ENCODE data around the gene TRPM2. TPM values are rescaled to one million over a fixed set of nuclear protein-coding genes. Genes with fewer than 3 reads are reported as not detected.

The TRPM2 gene
- total RNA-seq, 3 donors from 2014 or later: 1.5 to 10.3 (median 7.2) TPM

- H3K36me3 ChIP-seq (ENCODE audit: low read depth): no peaks in the 10 kb centered on the region
- no peak overlapping the region for H3K4me3 ChIP-seq
- peak; percentile 24 to 68 (median 54) for DNase-seq
- H3K4me1 ChIP-seq (ENCODE audit: low read depth): no peaks in the 10 kb centered on the region
- TF ChIP-seq CTCF (IDR thresholded peaks at IDR 0.05): no peak
- H3K9me3 ChIP-seq: peaks cover 13% of the 10 kb centered on the region
- peak; percentile 71 for ATAC-seq
- intact Hi-C loops (cut with DNase I, micrococcal nuclease): no loop called here
Observed at GRCh38 chr21:44427241-44428120, 74.1 kb downstream of the TRPM2 start.

- DNase-seq: peak; percentile 79 to 88 (median 87)
- intact Hi-C loops (cut with DNase I, micrococcal nuclease): no loop called here
- peaks cover 13% of the 10 kb centered on the region for H3K9me3 ChIP-seq
- H3K4me1 ChIP-seq (ENCODE audit: low read depth): no peaks in the 10 kb centered on the region
- no peak for TF ChIP-seq CTCF (IDR thresholded peaks at IDR 0.05)
- ATAC-seq: peak; percentile 81
- H3K4me3 ChIP-seq: no peak overlapping the region
- H3K36me3 ChIP-seq (ENCODE audit: low read depth): no peaks in the 10 kb centered on the region
Observed at GRCh38 chr21:44428281-44428960, 75.0 kb downstream of the TRPM2 start.

- H3K36me3 ChIP-seq (ENCODE audit: low read depth): no peaks in the 10 kb centered on the region
- ATAC-seq (no peak), DNase-seq (no peak)
- intact Hi-C loops (cut with DNase I, micrococcal nuclease): no loop called here
- peaks cover 13% of the 10 kb centered on the region for H3K9me3 ChIP-seq
- no peak for TF ChIP-seq CTCF (IDR thresholded peaks at IDR 0.05)
- no peaks in the 10 kb centered on the region for H3K4me1 ChIP-seq (ENCODE audit: low read depth)
- no peak overlapping the region for H3K4me3 ChIP-seq
Observed at GRCh38 chr21:44429894-44430293, 76.5 kb downstream of the TRPM2 start.

- H3K36me3 ChIP-seq (ENCODE audit: low read depth): no peaks in the 10 kb centered on the region
- no peaks in the 10 kb centered on the region for H3K4me1 ChIP-seq (ENCODE audit: low read depth)
- no peak for ATAC-seq
- intact Hi-C loops (cut with DNase I, micrococcal nuclease): no loop called here
- H3K9me3 ChIP-seq: peaks cover 13% of the 10 kb centered on the region
- H3K4me3 ChIP-seq: no peak overlapping the region
- TF ChIP-seq CTCF (IDR thresholded peaks at IDR 0.05): no peak
- DNase-seq: no peak
Observed at GRCh38 chr21:44431300-44431699, 77.9 kb downstream of the TRPM2 start.

DNA sequence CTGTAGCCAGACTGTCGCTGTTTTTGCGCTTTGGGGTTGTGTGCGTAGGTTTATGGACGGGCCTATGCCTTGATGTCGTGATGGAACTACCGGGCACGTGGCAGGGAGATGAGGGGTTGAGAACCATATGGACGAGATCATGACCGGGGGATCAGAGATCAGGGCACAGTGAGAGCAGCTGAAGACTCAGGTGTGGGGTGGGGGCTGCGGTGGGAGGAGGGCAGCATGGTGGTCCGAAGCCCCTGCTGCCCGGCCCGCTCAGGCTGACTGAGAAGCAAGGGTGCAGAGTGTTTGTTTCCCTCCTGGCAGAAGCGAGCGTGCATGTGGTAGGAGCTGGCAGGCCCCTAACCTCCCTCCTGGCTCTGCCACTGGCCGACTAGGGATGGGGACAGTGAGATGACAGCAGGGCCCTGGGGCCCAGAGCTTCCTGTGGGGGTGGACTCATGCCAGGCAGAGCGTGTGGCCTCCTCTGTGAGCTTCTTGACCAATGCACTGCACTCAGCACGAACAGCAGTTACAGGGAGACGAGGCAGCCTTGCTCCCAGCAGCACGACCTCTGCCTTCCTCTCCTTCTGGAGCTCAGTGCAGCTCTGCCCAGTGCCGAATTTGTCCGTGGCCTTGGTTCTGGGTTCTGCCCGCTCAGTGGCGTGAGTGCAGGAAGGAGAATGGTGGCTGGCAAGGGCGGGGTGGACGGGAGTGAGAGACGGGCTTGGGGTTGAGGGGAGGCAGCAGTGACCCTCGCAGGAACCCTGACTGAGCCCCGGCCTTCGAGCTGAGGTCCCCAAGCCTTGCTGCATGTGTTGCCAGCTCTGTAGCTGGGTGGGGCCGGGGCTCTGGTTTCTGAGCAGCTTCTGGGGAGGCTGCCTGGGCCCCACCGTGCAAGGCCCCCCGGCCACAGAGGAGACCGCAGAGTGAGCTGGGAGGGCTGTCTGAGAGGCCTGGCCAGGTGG lies 79.7 kb downstream of the TRPM2 start:
- Histone ChIP-seq H3K9me3 (peaks cover 13% of the 10 kb centered on the region), H3K4me1 (ENCODE audit: low read depth) (no peaks in the 10 kb centered on the region), H3K4me3 (no peak overlapping the region), H3K36me3 (ENCODE audit: low read depth) (no peaks in the 10 kb centered on the region)
- no peak for TF ChIP-seq CTCF (IDR thresholded peaks at IDR 0.05)
- DNase-seq: no peak
- intact Hi-C loops (cut with DNase I, micrococcal nuclease): no loop called here
- no peak for ATAC-seq

Measured in mucosa of descending colon (tissue), 3 donors.